GM21447 (cell line): ENCODE results near the gene TRPC4.
"Not testable (repeated sequence)": the region's sequence is repeated elsewhere in the genome, so short reads cannot be mapped to it uniquely, and the experiment has no call there.

ENCODE experiments used
- ATAC-seq: cut with Tn5 transposase; IDR thresholded peaks from one replicate; pipeline ENCODE4 v1.9.1; 2021; ENCODE audit not compliant: unreplicated experiment

The TRPC4 gene

GRCh38 chr13:37833411-37833810, 36.2 kb downstream of the TRPC4 start:
- no peak for ATAC-seq

GRCh38 chr13:37816276-37816675, 53.3 kb downstream of the TRPC4 start:
- no peak for ATAC-seq

- ATAC-seq: no peak
These were observed 58.1 kb downstream of the TRPC4 start for GRCh38 chr13:37811441-37811840.

GRCh38 chr13:37806666-37807065, 62.9 kb downstream of the TRPC4 start:
- no peak for ATAC-seq

- ATAC-seq: no peak
These were observed 71.9 kb downstream of the TRPC4 start for GRCh38 chr13:37797631-37798030.

- not testable (repeated sequence) for ATAC-seq
These were observed 72.8 kb downstream of the TRPC4 start for GRCh38 chr13:37796795-37797194.

GRCh38 chr13:37795326-37795725, 74.2 kb downstream of the TRPC4 start:
- ATAC-seq: no peak

- no peak for ATAC-seq
These were observed 77.9 kb downstream of the TRPC4 start for GRCh38 chr13:37791699-37792098.

- no peak for ATAC-seq
These were observed 81.2 kb downstream of the TRPC4 start for GRCh38 chr13:37788346-37788745.

GRCh38 chr13:37777676-37778075, 91.9 kb downstream of the TRPC4 start:
- ATAC-seq: no peak

- no peak for ATAC-seq
These were observed 93.7 kb downstream of the TRPC4 start for GRCh38 chr13:37775871-37776270.

GRCh38 chr13:37772644-37773043, 96.9 kb downstream of the TRPC4 start:
- ATAC-seq: no peak

- no peak for ATAC-seq
These were observed 100.0 kb downstream of the TRPC4 start for GRCh38 chr13:37769545-37769944.

- no peak for ATAC-seq
These were observed 100.5 kb downstream of the TRPC4 start for GRCh38 chr13:37769078-37769477.

- ATAC-seq: no peak
These were observed 103.1 kb downstream of the TRPC4 start for GRCh38 chr13:37766502-37766901.

GRCh38 chr13:37755349-37755748, 114.2 kb downstream of the TRPC4 start:
- ATAC-seq: no peak

GRCh38 chr13:37753776-37754175, 115.8 kb downstream of the TRPC4 start:
- ATAC-seq: no peak

GRCh38 chr13:37752146-37752545, 117.4 kb downstream of the TRPC4 start:
- ATAC-seq: no peak

GRCh38 chr13:37751025-37751424, 118.5 kb downstream of the TRPC4 start:
- no peak for ATAC-seq

GRCh38 chr13:37748913-37749312, 120.7 kb downstream of the TRPC4 start:
- no peak for ATAC-seq

- ATAC-seq: no peak
These were observed 122.4 kb downstream of the TRPC4 start for GRCh38 chr13:37747071-37747612.

GRCh38 chr13:37741536-37741935, 128.0 kb downstream of the TRPC4 start:
- no peak for ATAC-seq

GRCh38 chr13:37736045-37736444, 133.5 kb downstream of the TRPC4 start:
- no peak for ATAC-seq

GRCh38 chr13:37735293-37735692, 134.3 kb downstream of the TRPC4 start:
- ATAC-seq: no peak
